B cell (primary cell): ENCODE results near the gene ABTB2.

Source experiments
- CTCF ChIP-seq: fragments of 200-600 bp; IDR thresholded peaks from one replicate; pipeline ENCODE4 v1.8.0; 2022; ENCODE audit warnings: antibody characterized with exemption, mild to moderate bottlenecking
- EZH2 ChIP-seq: IDR thresholded peaks from 2 replicates; pipeline ENCODE4 v1.6.1; 2012; ENCODE audit warnings: borderline replicate concordance, low read depth, mild to moderate bottlenecking, moderate library complexity, low read length; ENCODE audit not compliant: insufficient read depth, poor library complexity, severe bottlenecking

DNA sequence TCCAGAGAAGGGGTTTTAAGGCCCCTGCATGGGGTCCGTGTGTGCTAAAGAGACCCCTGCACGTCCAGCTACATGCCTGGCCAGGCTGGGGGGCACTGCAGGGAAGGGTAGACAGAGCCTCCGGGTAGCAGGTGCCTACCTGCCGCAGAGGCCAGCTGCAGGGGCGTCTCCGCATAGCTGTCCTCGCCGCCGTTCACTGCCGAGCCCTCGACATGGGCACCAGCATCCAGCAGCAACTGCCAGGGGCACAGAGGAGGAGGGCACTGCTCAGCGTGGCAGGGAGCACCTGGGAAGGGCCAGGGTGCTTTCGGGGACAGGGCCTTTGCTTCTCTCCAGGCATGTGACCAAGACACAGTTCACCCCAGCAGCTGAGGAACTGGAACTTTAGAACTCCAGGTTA is 192.7 kb downstream of the ABTB2 start:
- TF ChIP-seq CTCF, result no peak
- no peak for TF ChIP-seq EZH2
